SU-DHL-6 (cell line): ENCODE measurements around the gene FEZF2.

Source experiments
- H2AFZ ChIP-seq: fragments of 200-600 bp; sonication (generic); 2 replicates; pipeline ENCODE4 v1.6.1; 2014; ENCODE audit warnings: low read depth, mild to moderate bottlenecking, moderate library complexity, mixed read lengths, antibody characterized with exemption, low read length; ENCODE audit not compliant: severe bottlenecking
- H3F3A ChIP-seq: fragments of 200-600 bp; shearing (Covaris generic); 2 replicates; pipeline ENCODE4 v1.6.0; 2016; ENCODE audit warnings: antibody characterized with exemption, mild to moderate bottlenecking; ENCODE audit not compliant: insufficient read depth
- H3K27ac ChIP-seq: fragments of 200-600 bp; sonication (generic); 2 replicates; pipeline ENCODE4 v1.5.1; 2016; ENCODE audit warnings: low read depth, mild to moderate bottlenecking, low read length, moderate library complexity, mixed read lengths
- H3K27me3 ChIP-seq: fragments of 200-600 bp; sonication (generic), shearing (Covaris generic); 2 replicates; pipeline ENCODE4 v1.6.0; 2014; ENCODE audit warnings: mild to moderate bottlenecking, low read length
- H3K36me3 ChIP-seq: fragments of 200-600 bp; sonication (generic); 2 replicates; pipeline ENCODE4 v1.6.1; 2014; ENCODE audit warnings: mild to moderate bottlenecking, low read length, mixed read lengths
- H3K4me2 ChIP-seq: fragments of 300-600, 200-600 bp; shearing (Covaris generic), sonication (generic); 2 replicates; pipeline ENCODE4 v1.6.0; 2014; ENCODE audit warnings: low read length, low read depth, mild to moderate bottlenecking; ENCODE audit not compliant: poor library complexity, severe bottlenecking
- H3K4me3 ChIP-seq: fragments of 200-600 bp; sonication (generic); 2 replicates; pipeline ENCODE4 v1.5.1; 2014; ENCODE audit warnings: antibody characterized with exemption, low read length, mild to moderate bottlenecking, mixed read lengths; ENCODE audit not compliant: insufficient read depth, poor library complexity, severe bottlenecking
- H3K79me2 ChIP-seq: fragments of 200-600 bp; sonication (generic); 2 replicates; pipeline ENCODE4 v1.6.1; 2014; ENCODE audit warnings: mild to moderate bottlenecking, low read length, moderate library complexity; ENCODE audit not compliant: insufficient read depth
- H3K9ac ChIP-seq: fragments of 200-600 bp; sonication (generic); 2 replicates; pipeline ENCODE4 v1.7.0; 2014; ENCODE audit warnings: mild to moderate bottlenecking, low read length
- H3K9me2 ChIP-seq: fragments of 200-600 bp; sonication (generic); replicated peaks from 2 replicates; pipeline ENCODE4 v1.6.1; 2014; ENCODE audit warnings: low read length; ENCODE audit not compliant: insufficient read depth
- H3K9me3 ChIP-seq: fragments of 200-600 bp; sonication (generic); 2 replicates; pipeline ENCODE4 v1.6.1; 2014; ENCODE audit warnings: low read length, mixed read lengths; ENCODE audit not compliant: insufficient read depth
- H4K20me1 ChIP-seq: fragments of 200-600 bp; sonication (generic); 2 replicates; pipeline ENCODE4 v1.6.1; 2014; ENCODE audit warnings: low read depth, mild to moderate bottlenecking, antibody characterized with exemption, low read length, moderate library complexity, mixed read lengths
- CTCF ChIP-seq: fragments of 200-600 bp; sonication (generic); IDR thresholded peaks from one replicate; pipeline ENCODE4 v1.5.1; 2017; ENCODE audit warnings: antibody characterized with exemption, mild to moderate bottlenecking, low read length, moderate library complexity; ENCODE audit not compliant: insufficient read depth, poor library complexity, severe bottlenecking
- EZH2phosphoT487 ChIP-seq: fragments of 200-600 bp; sonication (generic), shearing (Covaris generic); conservative IDR thresholded peaks from 2 replicates; pipeline ENCODE4 v1.6.1; 2018; ENCODE audit warnings: mild to moderate bottlenecking, antibody characterized with exemption, low read length, moderate library complexity, mixed read lengths

Gene FEZF2

DNA sequence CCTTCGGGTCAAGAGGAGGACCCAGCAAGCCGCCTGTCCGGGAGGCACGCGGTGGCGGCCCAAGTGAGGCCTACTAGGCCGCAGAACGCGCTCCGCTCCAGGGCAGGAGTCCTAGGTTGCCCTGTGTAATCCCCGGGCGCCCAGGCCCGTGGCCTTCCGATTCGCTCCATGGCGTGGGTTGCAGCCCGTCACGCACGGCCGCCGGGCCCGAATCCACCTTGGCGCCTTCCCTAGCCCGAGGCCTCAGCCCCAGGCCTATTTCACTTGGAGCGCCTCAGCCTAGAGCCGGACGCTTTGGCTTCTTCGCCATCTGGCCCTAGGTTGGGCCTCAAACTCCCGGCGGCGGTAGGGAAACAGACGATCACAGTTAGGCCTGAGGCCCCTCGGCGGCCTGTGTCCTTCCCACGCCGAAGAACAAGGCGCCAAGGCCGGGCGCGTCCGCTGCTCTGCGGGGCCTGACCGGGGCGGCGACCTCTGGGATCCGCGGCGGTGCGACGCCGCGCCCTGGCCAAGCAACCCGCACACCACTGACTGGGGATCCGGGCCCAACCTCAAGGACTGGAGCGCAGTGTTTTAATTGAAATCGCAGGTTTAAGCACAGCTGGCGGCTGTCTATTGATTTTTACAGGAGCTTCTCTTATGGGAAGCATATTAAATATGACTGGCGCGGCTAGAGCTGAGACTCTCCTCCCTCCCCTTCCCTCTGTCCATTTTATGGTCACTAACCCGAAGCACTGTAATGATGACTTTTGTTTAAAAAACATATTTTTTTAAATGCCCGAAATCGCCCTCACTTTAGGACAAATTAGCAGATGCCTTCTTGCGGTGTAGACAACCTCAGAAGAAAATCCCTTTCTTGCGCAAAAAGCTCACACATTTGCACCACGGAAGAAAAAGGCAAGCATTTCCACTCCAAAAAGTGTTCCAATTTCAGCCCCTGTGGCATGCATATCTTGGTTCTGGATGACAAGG lies 3.8 kb upstream of the FEZF2 start:
- H3F3A ChIP-seq, result no peaks in the 10 kb centered on the region
- H3K79me2 ChIP-seq, result no peaks in the 10 kb centered on the region
- TF ChIP-seq CTCF (no peak), EZH2phosphoT487 (no peak)
- H3K9ac ChIP-seq, result no peak overlapping the region
- peaks cover 3% of the 10 kb centered on the region; the same call in 1 of the 2 replicates for H3K27me3 ChIP-seq
- H3K9me2 ChIP-seq, result no peaks in the 10 kb centered on the region
- H3K9me3 ChIP-seq, result no peaks in the 10 kb centered on the region
- H3K4me2 ChIP-seq, result no peak overlapping the region
- H3K36me3 ChIP-seq, result no peaks in the 10 kb centered on the region
- no peak overlapping the region for H2AFZ ChIP-seq
- no peak overlapping the region for H3K4me3 ChIP-seq
- H3K27ac ChIP-seq, result no peak overlapping the region
- no peaks in the 10 kb centered on the region for H4K20me1 ChIP-seq

- Histone ChIP-seq H3F3A (no peaks in the 10 kb centered on the region), H3K36me3 (no peaks in the 10 kb centered on the region), H3K9me2 (no peaks in the 10 kb centered on the region), H3K4me2 (no peak overlapping the region), H4K20me1 (no peaks in the 10 kb centered on the region), H3K79me2 (no peaks in the 10 kb centered on the region), H3K9me3 (no peaks in the 10 kb centered on the region), H3K27me3 (peaks cover 3% of the 10 kb centered on the region; the same call in 1 of the 2 replicates), H3K9ac (no peak overlapping the region), H2AFZ (no peak overlapping the region), H3K4me3 (no peak overlapping the region), H3K27ac (no peak overlapping the region)
- no peak for TF ChIP-seq CTCF
- no peak for TF ChIP-seq EZH2phosphoT487
These were observed 3.0 kb upstream of the FEZF2 start for GRCh38 chr3:62376454-62376720.

DNA sequence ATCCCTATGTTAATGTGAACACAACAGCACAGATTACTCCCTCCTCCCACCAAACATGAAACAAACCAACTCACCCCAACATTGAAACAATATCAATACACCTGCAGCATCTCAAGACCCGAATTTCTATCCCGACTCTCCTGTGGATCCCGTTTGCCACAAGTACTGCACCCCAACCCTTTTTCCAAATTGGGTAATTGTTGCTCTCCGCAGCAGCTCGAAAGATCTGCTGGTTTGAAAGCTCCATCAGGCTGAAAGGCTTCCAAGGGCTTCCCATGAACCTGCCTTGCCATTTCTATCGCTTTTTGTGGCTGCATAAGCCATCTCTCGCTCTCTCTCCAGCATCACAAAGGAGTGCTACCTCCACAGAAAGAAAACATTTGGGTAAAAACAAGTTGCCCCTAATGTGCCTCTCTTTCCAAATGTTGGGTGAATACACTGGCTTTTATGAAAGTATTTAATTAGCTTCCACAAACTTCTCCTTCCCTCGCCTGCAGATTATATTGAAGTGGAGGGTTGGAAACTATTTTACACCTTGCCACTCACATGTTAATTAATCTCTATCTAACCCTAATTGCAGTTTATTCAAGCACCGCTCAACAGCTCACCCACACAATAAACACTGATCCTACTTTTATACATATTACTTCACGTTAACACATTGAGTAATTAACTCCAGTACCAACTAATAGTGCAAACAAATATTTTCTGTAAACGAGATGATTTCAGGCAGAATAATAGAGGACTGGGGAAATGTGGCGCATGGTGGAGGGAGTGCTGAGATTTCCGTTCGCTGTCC lies 2.5 kb upstream of the FEZF2 start:
- Histone ChIP-seq H4K20me1 (no peaks in the 10 kb centered on the region), H3K79me2 (no peaks in the 10 kb centered on the region), H3K4me3 (no peak overlapping the region), H3K27me3 (peaks cover 3% of the 10 kb centered on the region; the same call in 1 of the 2 replicates), H3K9me2 (no peaks in the 10 kb centered on the region), H2AFZ (no peak overlapping the region), H3K27ac (no peak overlapping the region), H3K9me3 (no peaks in the 10 kb centered on the region), H3K9ac (no peak overlapping the region), H3K36me3 (no peaks in the 10 kb centered on the region), H3F3A (no peaks in the 10 kb centered on the region), H3K4me2 (no peak overlapping the region)
- TF ChIP-seq EZH2phosphoT487 (no peak), CTCF (no peak)
